Calu3 (cell line): ENCODE measurements around the gene PAOX. TPM values are rescaled to one million over a fixed set of nuclear protein-coding genes. Genes with fewer than 3 reads are reported as not detected.
A peak's percentile ranks its signal among the peaks of the same experiment; 100 is the strongest.

Experiments used
- Bru-seq: library from RNA; stranded (reverse); fragments of 400-500 nt; gene quantifications from one replicate; lab custom pipeline; 2021; lab: Mats Ljungman, UMichigan
- BruChase-seq, 2 experiments: library from RNA; stranded (reverse); fragments of 400-500 nt; gene quantifications; one replicate each; lab custom pipeline; 2021; lab: Mats Ljungman, UMichigan
- BruUV-seq: library from RNA; stranded (reverse); fragments of 400-500 nt; replicated peaks from 2 replicates; lab custom pipeline; 2021; lab: Mats Ljungman, UMichigan
- CTCF ChIA-PET: fragments of 300-600 bp; sonication (Branson Sonifier 250); formaldehyde crosslinking; loops from one replicate; lab custom pipeline; 2022; ENCODE audit warnings: antibody characterized with exemption; lab: Charles Lee
- DNase-seq: peaks from one replicate; pipeline ENCODE4 v3.0.0; 2022
- H3K27ac Mint-ChIP-seq: one replicate; pipeline ENCODE4 v1.8.0; 2022; ENCODE audit warnings: mixed read lengths; ENCODE audit not compliant: unreplicated experiment
- H3K27me3 Mint-ChIP-seq: one replicate; pipeline ENCODE4 v1.8.0; 2022; ENCODE audit warnings: mixed read lengths; ENCODE audit not compliant: unreplicated experiment
- H3K36me3 Mint-ChIP-seq: one replicate; pipeline ENCODE4 v1.8.0; 2022; ENCODE audit warnings: mild to moderate bottlenecking, moderate library complexity, mixed read lengths; ENCODE audit not compliant: insufficient read depth, unreplicated experiment
- H3K4me1 Mint-ChIP-seq: one replicate; pipeline ENCODE4 v1.8.0; 2022; ENCODE audit warnings: mild to moderate bottlenecking, low read depth, mixed read lengths; ENCODE audit not compliant: unreplicated experiment
- H3K4me3 Mint-ChIP-seq: one replicate; pipeline ENCODE4 v1.8.0; 2022; ENCODE audit warnings: mild to moderate bottlenecking, low read depth, moderate library complexity, mixed read lengths; ENCODE audit not compliant: unreplicated experiment
- H3K9me3 Mint-ChIP-seq: one replicate; pipeline ENCODE4 v1.8.0; 2022; ENCODE audit warnings: low read depth, mixed read lengths; ENCODE audit not compliant: unreplicated experiment
- CTCF ChIP-seq: fragments of 200-600 bp; IDR thresholded peaks from one replicate; pipeline ENCODE4 v1.8.0; 2022; ENCODE audit warnings: antibody characterized with exemption; ENCODE audit not compliant: unreplicated experiment
- intact Hi-C: fragments of 100-400 bp; cut with micrococcal nuclease; formaldehyde crosslinking; loops from one replicate; pipeline ENCODE4 v1.10.0; 2022; ENCODE audit not compliant: unreplicated experiment
- long read RNA-seq: library from polyadenylated mRNA; stranded (forward); transcript quantifications from one replicate; pipeline ENCODE4 v2.0.0, GENCODE V29; 2022
- total RNA-seq: library from RNA; stranded (reverse); gene quantifications from 2 replicates; pipeline ENCODE4 v1.2.3, GENCODE V29; 2022

PAOX gene
- total RNA-seq (1.4 and 2.9 TPM in 2 replicates), Bru-seq, nascent RNA (percentile 32 among the genes with signal in this experiment), BruChase-seq, experiment 1, labeled RNA remaining after a 6-hour chase (percentile 31 among the genes with signal in this experiment), BruChase-seq, experiment 2, labeled RNA remaining after a 2-hour chase (percentile 38 among the genes with signal in this experiment)
- long read RNA-seq, partial matches to known transcripts, result 1 of 1 reads
- long read RNA-seq, other reads (novel, unspliced or antisense), result 0 of 1 reads

- H3K27ac Mint-ChIP-seq, result no peak within 1 kb of the TSS
- peaks cover 17% of the 10 kb centered on the region for H3K36me3 Mint-ChIP-seq
- TF ChIP-seq CTCF, result no peak
- BruUV-seq, result no TSS peak
- CTCF ChIA-PET, result no interaction called here
- H3K9me3 Mint-ChIP-seq, result no peaks in the 10 kb centered on the region
- no peaks in the 10 kb centered on the region for H3K27me3 Mint-ChIP-seq
- peaks cover under 1% of the 10 kb centered on the region for H3K4me1 Mint-ChIP-seq
- peak; percentile 56 for DNase-seq
- H3K4me3 Mint-ChIP-seq, result peak within 1 kb of the TSS; percentile 68
- intact Hi-C loops, result no loop called here
Observed at GRCh38 chr10:133379152-133379800, at the start of gene PAOX. Gene PAOX (plus strand): TSS chr10:133379262. CDS start chr10:133379317, 55 bp downstream.

- peaks cover 11% of the 10 kb centered on the region for H3K4me1 Mint-ChIP-seq
- H3K27ac Mint-ChIP-seq, result no peak overlapping the region
- no TSS peak for BruUV-seq
- peak; percentile 68 for TF ChIP-seq CTCF
- H3K4me3 Mint-ChIP-seq, result peak overlapping the region; percentile 74
- no peaks in the 10 kb centered on the region for H3K9me3 Mint-ChIP-seq
- peak; percentile 86 for DNase-seq
- intact Hi-C loops, result no loop called here
- peaks cover 89% of the 10 kb centered on the region for H3K27me3 Mint-ChIP-seq
- no peaks in the 10 kb centered on the region for H3K36me3 Mint-ChIP-seq
- CTCF ChIA-PET, result interaction anchor here (1.1 kb wide), 1 partner anchor 228 kb away, joined by 3 read pairs; no protein-coding TSS in a partner anchor
Observed at GRCh38 chr10:133329491-133330202, 49.4 kb upstream of the PAOX start.

- CTCF ChIA-PET, result no interaction called here
- H3K4me3 Mint-ChIP-seq, result no peak overlapping the region
- no peaks in the 10 kb centered on the region for H3K9me3 Mint-ChIP-seq
- no peak overlapping the region for H3K27ac Mint-ChIP-seq
- no peak for DNase-seq
- no TSS peak for BruUV-seq
- H3K4me1 Mint-ChIP-seq, result peaks cover 11% of the 10 kb centered on the region
- intact Hi-C loops, result no loop called here
- peaks cover 9% of the 10 kb centered on the region for H3K36me3 Mint-ChIP-seq
- peaks cover 64% of the 10 kb centered on the region for H3K27me3 Mint-ChIP-seq
- no peak for TF ChIP-seq CTCF
Observed at GRCh38 chr10:133332936-133333699, 45.9 kb upstream of the PAOX start.
